B cell (primary cell): ENCODE measurements around the gene NAIF1.

ENCODE experiments used
- EZH2 ChIP-seq: IDR thresholded peaks from 2 replicates; pipeline ENCODE4 v1.6.1; 2012; ENCODE audit warnings: borderline replicate concordance, low read depth, mild to moderate bottlenecking, moderate library complexity, low read length; ENCODE audit not compliant: insufficient read depth, poor library complexity, severe bottlenecking
- TF ChIP-seq, protein P1 (sequence below): fragments of 200-600 bp; IDR thresholded peaks from one replicate; pipeline ENCODE4 v1.8.0; 2022; ENCODE audit warnings: antibody characterized with exemption, mild to moderate bottlenecking

DNA sequence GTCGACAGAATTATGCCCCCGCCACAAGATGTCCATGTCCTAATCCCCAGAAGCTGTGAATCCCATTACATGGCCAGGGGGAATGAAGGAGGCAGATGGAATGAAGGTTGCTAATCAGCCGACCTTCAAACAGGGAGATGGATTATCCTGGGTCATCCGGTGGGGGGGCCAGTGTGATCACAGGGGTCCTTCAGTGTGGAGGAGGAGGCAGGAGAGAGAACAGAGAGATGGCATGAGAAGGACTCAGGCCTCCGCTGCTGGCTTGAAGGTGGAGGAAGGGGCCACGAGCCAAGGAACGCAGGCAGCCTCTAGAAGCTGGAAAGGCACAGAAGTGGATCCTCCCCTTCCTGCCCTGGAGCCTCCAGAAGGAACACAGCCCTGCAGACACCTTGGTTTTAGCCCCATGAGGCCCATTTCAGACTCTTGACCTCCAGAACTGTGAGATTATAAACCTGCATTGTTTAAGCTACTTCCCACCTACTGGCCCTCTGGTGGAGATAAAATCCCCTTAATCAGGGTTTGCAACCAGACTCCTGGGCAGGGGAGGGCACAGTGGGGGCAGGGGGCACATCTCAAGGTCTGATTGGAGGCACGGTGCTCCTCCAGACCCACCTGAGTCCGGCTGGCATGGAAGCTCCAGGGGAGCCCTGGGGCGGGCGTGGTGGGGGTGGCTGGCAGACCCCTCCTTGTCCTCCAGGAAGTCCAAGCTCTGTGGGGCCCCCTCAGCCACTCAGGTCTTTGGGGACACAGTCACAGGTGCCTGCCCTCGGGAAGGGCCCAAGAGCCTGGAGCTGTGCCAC lies 46.6 kb upstream of the NAIF1 start:
- TF ChIP-seq, protein P1, sequence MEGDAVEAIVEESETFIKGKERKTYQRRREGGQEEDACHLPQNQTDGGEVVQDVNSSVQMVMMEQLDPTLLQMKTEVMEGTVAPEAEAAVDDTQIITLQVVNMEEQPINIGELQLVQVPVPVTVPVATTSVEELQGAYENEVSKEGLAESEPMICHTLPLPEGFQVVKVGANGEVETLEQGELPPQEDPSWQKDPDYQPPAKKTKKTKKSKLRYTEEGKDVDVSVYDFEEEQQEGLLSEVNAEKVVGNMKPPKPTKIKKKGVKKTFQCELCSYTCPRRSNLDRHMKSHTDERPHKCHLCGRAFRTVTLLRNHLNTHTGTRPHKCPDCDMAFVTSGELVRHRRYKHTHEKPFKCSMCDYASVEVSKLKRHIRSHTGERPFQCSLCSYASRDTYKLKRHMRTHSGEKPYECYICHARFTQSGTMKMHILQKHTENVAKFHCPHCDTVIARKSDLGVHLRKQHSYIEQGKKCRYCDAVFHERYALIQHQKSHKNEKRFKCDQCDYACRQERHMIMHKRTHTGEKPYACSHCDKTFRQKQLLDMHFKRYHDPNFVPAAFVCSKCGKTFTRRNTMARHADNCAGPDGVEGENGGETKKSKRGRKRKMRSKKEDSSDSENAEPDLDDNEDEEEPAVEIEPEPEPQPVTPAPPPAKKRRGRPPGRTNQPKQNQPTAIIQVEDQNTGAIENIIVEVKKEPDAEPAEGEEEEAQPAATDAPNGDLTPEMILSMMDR, result no peak
- no peak for TF ChIP-seq EZH2
